BLaER1 treated with 17β-estradiol and CSF1 and Interleukin-3, amounts not matched to agents 10 nM and 100 nM (cell line): ENCODE measurements around the gene BLOC1S2.

ENCODE experiments used
- H3K27ac ChIP-seq, 11 experiments: shearing (Covaris generic); formaldehyde crosslinking; 2 replicates each; pipeline ENCODE4 v1.8.1; 2022
- H3K27me3 ChIP-seq, 11 experiments: shearing (Covaris generic); formaldehyde crosslinking; 2 replicates each; pipeline ENCODE4 v1.8.1; 2022
- H3K36me3 ChIP-seq, 11 experiments: shearing (Covaris generic); formaldehyde crosslinking; 2 replicates each; pipeline ENCODE4 v1.8.1; 2022
- H3K4me1 ChIP-seq, 10 experiments: shearing (Covaris generic); formaldehyde crosslinking; 2 replicates each; pipeline ENCODE4 v1.8.1; 2022
- H3K4me2 ChIP-seq, 11 experiments: shearing (Covaris generic); formaldehyde crosslinking; 2 replicates each; pipeline ENCODE4 v1.8.1; 2022
- H3K4me3 ChIP-seq, 10 experiments: shearing (Covaris generic); formaldehyde crosslinking; 2 replicates each; pipeline ENCODE4 v1.8.1; 2022
- H3K9ac ChIP-seq, 11 experiments: shearing (Covaris generic); formaldehyde crosslinking; 2 replicates each; pipeline ENCODE4 v1.8.1; 2022
- H3K9me3 ChIP-seq, 11 experiments: shearing (Covaris generic); formaldehyde crosslinking; replicated peaks in 1 of 11; 2 replicates each; pipeline ENCODE4 v1.8.1; 2022
- H4K20me1 ChIP-seq, 11 experiments: shearing (Covaris generic); formaldehyde crosslinking; 2 replicates each; pipeline ENCODE4 v1.8.1; 2022
- Cebpa-rat ChIP-seq, 11 experiments: shearing (Covaris generic); IDR thresholded peaks; 2 replicates each; pipeline ENCODE4 v1.8.1; 2022

The BLOC1S2 gene

GRCh38 chr10:100232101-100232500, 54.4 kb downstream of the BLOC1S2 start:
- peaks cover 0 to 6% (median 0%) of the 10 kb centered on the region in 11 experiments; a peak in 1 of 22 replicates for H3K9me3 ChIP-seq
- H3K27ac ChIP-seq: no peak overlapping the region
- peaks cover 0 to 18% (median 11%) of the 10 kb centered on the region in 11 experiments; a peak in 9 of 22 replicates for H4K20me1 ChIP-seq
- peaks cover 58 to 74% (median 68%) of the 10 kb centered on the region in 11 experiments for H3K36me3 ChIP-seq
- H3K4me1 ChIP-seq: peaks cover 9 to 16% (median 12%) of the 10 kb centered on the region in 10 experiments
- H3K4me3 ChIP-seq: no peak overlapping the region
- no peak overlapping the region; a peak in 1 of 22 replicates for H3K9ac ChIP-seq
- no peak for TF ChIP-seq Cebpa-rat (IDR thresholded peaks at IDR 0.05)
- no peak overlapping the region for H3K4me2 ChIP-seq
- H3K27me3 ChIP-seq: no peaks in the 10 kb centered on the region

GRCh38 chr10:100229819-100230422, 56.6 kb downstream of the BLOC1S2 start:
- TF ChIP-seq Cebpa-rat (IDR thresholded peaks at IDR 0.05): no peak
- H4K20me1 ChIP-seq: peaks cover 0 to 33% (median 15%) of the 10 kb centered on the region in 11 experiments; a peak in 10 of 22 replicates
- H3K9me3 ChIP-seq: peaks cover 0 to 6% (median 0%) of the 10 kb centered on the region in 11 experiments; a peak in 1 of 22 replicates
- H3K27me3 ChIP-seq: no peaks in the 10 kb centered on the region
- peak overlapping the region; percentile 75 to 97 (median 94) for H3K4me3 ChIP-seq
- H3K4me1 ChIP-seq: peaks cover 9 to 16% (median 12%) of the 10 kb centered on the region in 10 experiments
- H3K27ac ChIP-seq: peak overlapping the region; percentile 56 to 88 (median 80); a peak in 21 of 22 replicates
- peak overlapping the region; percentile 72 to 97 (median 89) for H3K4me2 ChIP-seq
- H3K36me3 ChIP-seq: peaks cover 46 to 63% (median 60%) of the 10 kb centered on the region in 11 experiments
- H3K9ac ChIP-seq: peak overlapping the region; percentile 83 to 92 (median 88)

GRCh38 chr10:100223879-100224278, 62.6 kb downstream of the BLOC1S2 start:
- Histone ChIP-seq H3K36me3 (peaks cover 67 to 76% (median 70%) of the 10 kb centered on the region in 11 experiments), H3K27me3 (no peaks in the 10 kb centered on the region), H3K4me3 (no peak overlapping the region), H3K4me2 (no peak overlapping the region), H3K27ac (no peak overlapping the region), H3K9ac (no peak overlapping the region), H3K4me1 (peaks cover 7 to 15% (median 11%) of the 10 kb centered on the region in 10 experiments), H3K9me3 (no peaks in the 10 kb centered on the region), H4K20me1 (peaks cover 0 to 33% (median 15%) of the 10 kb centered on the region in 11 experiments; a peak in 10 of 22 replicates)
- TF ChIP-seq Cebpa-rat (IDR thresholded peaks at IDR 0.05): no peak
